ENCODE measurements around the gene LRRC4.

LRRC4 gene

GRCh38 chr7:128067983-128068382 is 36.7 kb upstream of the LRRC4 start:
- no peak for DNase-seq (ENCODE audit: extremely low read depth, low read depth)
- TF ChIP-seq CTCF (IDR thresholded peaks at IDR 0.05; ENCODE audit: low read depth, low read length), result no peak

- DNase-seq (ENCODE audit: extremely low read depth, low read depth), result no peak
- no peak for TF ChIP-seq CTCF (IDR thresholded peaks at IDR 0.05; ENCODE audit: low read depth, low read length)
Observed at GRCh38 chr7:128066858-128067257, 35.6 kb upstream of the LRRC4 start.

- no peak for TF ChIP-seq CTCF (IDR thresholded peaks at IDR 0.05; ENCODE audit: low read depth, low read length)
Observed at GRCh38 chr7:128066395-128066794, 35.2 kb upstream of the LRRC4 start.

GRCh38 chr7:128065872-128066271 is 34.6 kb upstream of the LRRC4 start:
- DNase-seq (ENCODE audit: extremely low read depth, low read depth), result no peak
- TF ChIP-seq CTCF (IDR thresholded peaks at IDR 0.05; ENCODE audit: low read depth, low read length), result no peak

More at GRCh38 chr7:128066395-128066794, 35.2 kb upstream of the LRRC4 start:
- DNase-seq (ENCODE audit: extremely low read depth, low read depth), result no peak

GRCh38 chr7:128063088-128063487 is 31.9 kb upstream of the LRRC4 start:
- TF ChIP-seq CTCF (IDR thresholded peaks at IDR 0.05; ENCODE audit: low read depth, low read length), result no peak
- no peak for DNase-seq (ENCODE audit: extremely low read depth, low read depth)

GRCh38 chr7:128060018-128060417 is 28.8 kb upstream of the LRRC4 start:
- no peak for DNase-seq (ENCODE audit: extremely low read depth, low read depth)
- TF ChIP-seq CTCF (IDR thresholded peaks at IDR 0.05; ENCODE audit: low read depth, low read length), result no peak

GRCh38 chr7:128059143-128059988 is 28.1 kb upstream of the LRRC4 start:
- no peak for DNase-seq (ENCODE audit: extremely low read depth, low read depth)
- TF ChIP-seq CTCF (IDR thresholded peaks at IDR 0.05; ENCODE audit: low read depth, low read length), result no peak
